Umbilical cord (tissue), 2 donors: Measurements from ENCODE around the gene MLLT1. TPM values are rescaled to one million over a fixed set of nuclear protein-coding genes. Genes with fewer than 3 reads are reported as not detected.
"Not testable (repeated sequence)": the region's sequence is repeated elsewhere in the genome, so short reads cannot be mapped to it uniquely, and the experiment has no call there.

Experiments used
- DNase-seq: peaks from one replicate; pipeline ENCODE4 v3.0.0-alpha.2; 2015; ENCODE audit warnings: low spot score
- total RNA-seq: library from RNA; depleted of rRNA; stranded (reverse); fragments of >200 nt; gene quantifications from one replicate; pipeline ENCODE4 v1.2.3, GENCODE V29; 2014; ENCODE audit warnings: low replicate concordance; ENCODE audit not compliant: insufficient read depth

The MLLT1 gene, protein sequence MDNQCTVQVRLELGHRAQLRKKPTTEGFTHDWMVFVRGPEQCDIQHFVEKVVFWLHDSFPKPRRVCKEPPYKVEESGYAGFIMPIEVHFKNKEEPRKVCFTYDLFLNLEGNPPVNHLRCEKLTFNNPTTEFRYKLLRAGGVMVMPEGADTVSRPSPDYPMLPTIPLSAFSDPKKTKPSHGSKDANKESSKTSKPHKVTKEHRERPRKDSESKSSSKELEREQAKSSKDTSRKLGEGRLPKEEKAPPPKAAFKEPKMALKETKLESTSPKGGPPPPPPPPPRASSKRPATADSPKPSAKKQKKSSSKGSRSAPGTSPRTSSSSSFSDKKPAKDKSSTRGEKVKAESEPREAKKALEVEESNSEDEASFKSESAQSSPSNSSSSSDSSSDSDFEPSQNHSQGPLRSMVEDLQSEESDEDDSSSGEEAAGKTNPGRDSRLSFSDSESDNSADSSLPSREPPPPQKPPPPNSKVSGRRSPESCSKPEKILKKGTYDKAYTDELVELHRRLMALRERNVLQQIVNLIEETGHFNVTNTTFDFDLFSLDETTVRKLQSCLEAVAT
- total RNA-seq = 4.3 TPM

DNA sequence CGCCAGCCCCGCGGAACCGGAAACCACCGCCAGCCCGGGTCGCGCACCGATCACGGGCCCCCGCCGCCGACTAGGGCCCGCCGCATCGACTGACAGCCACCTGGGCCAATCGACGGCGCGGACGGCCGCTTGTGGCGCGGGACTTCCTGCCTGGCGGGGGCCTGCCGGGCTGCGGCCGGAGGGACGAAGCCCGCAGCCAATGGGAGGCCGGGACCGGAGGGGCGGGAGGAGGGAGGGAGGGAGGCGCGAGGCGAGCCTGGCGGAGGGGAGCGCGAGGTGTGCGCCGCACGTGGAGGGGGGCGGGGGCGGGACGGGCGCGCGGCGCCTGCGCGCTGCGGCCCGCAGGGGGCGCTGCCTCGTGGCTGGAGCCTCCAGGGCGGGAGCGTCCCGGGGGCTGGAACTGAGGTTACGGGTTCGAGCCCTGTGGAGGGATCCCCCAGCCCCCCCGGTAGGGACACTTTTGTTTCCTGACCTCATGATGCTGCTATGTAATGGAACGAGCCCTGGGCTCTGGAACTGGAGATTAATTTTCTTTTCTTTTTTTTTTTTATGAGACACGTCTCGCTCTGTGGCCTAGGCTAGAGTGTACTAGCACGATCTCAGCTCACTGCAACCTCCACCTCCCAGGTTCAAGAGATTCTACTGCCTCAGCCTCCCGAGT, at the start of gene MLLT1:
Gene MLLT1 (minus strand): TSS at position 45 of the 661 bp plus-strand sequence. CDS start 191 bp downstream, outside the sequence.
- peak; percentile 98 for DNase-seq

DNA sequence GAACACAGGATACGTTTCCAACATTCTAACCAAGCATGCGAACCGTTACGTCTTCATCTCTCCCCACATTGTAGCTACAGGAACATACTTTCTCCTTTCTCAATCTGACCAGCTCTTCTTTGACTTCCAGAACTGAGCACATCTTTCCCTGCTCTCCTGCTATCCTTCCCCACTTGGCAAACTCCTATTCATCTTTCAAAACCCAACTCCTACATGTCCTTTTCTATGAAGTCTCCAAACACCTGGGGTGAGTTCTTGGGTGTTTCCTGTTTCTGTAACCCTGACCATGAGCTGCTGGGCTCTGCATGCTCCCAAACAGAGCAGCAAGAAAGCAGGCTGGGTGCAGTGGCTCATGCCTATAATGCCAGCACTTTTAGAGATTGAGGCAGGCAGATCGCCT, 47.0 kb upstream of the MLLT1 start:
- DNase-seq = no peak

DNA sequence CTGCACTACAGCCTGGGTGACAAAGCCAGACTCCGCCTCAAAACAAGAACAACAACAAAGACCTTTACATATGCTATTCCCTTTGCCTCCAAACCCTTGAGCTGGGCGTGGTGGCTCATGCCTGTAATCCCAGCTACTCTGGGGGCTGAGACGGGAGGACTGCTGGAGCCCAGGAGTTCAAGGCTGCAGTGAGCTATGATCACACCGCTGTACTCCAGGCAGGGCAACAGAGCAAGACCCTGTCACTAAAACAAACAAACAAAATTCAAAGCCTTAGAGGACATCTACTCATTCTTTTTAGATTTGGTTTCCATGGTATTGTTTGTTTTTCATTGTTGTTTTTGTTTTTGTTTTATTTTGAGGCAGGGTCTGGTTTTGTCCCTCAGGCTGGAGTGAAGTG, 45.8 kb upstream of the MLLT1 start:
- no peak for DNase-seq

DNA sequence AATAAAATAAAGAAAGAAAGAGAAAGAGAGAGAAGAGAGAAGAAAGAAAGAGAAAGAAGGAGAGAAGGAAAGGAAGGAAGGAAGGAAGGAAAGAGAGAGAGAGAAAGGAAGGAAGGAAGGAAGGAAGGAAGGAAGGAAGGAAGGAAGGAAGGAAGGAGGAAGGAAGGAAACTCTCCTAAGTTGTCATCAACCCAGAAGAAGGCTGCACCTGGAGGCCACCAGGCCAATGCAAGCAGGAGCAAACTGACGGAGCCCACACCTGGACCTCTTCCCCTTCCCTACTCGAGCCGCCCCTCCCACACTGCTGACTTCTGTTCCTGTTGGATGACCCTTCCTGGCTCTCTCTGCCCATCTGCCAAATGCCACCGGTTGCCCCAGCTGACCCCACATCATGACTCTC, 45.0 kb upstream of the MLLT1 start:
- DNase-seq = no peak

DNA sequence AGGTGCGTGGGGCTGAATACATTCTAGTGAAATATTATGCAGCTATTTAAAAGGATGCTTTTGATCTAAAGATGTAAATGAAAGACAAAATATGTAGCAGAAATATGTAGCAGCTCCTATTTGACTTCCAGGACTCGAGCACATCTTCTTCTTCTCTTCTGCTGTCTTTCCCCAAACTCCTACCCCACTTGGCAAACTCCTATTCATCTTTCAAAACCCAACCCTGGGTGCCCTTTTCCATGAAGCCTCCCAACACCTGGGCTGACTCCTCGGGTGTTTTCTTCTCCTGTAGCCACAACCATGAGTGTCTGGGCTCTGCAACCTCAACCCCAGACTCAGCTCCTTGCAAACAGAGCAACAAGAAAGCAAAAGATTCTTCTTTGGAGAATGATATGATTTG, 42.5 kb upstream of the MLLT1 start:
- DNase-seq = no peak

DNA sequence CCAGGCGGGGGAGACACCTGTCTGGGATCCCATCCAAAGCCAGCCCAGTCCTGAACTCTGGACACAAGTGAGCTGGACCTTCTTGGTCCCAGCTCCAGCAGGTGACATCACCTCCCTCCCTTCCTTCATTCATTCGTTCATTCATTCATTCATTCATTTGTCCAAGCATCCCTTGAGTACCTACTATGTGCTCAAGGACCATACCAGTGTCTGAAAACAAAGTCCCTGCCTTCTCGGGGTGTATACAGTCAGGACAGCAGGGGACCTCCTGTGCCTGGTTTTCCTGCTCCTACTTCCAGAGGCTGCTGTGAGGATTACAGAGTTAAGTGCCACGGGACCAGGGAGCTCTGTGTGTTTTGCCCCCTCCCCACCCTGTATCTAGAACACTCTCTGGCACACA, 39.6 kb upstream of the MLLT1 start:
- DNase-seq = no peak

DNA sequence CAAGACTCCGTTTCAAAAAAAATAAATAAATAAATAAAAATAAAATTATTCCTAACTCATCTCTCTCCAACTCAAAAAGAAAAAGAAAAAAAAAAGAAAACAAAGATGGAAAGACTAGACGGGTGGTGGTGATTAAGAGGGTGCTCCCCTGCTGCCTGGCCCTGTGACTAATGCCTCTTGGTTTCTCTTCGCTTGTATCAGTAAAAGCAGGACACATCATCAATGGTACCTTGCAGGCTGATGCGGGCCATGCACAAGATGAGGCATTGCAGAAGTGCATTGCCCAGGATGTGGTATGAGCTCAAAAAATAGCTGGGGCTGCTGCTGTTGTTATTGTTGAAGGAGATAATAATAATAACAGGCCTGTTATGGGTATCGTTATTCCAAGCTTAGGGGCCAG, 39.0 kb upstream of the MLLT1 start:
- DNase-seq = no peak

DNA sequence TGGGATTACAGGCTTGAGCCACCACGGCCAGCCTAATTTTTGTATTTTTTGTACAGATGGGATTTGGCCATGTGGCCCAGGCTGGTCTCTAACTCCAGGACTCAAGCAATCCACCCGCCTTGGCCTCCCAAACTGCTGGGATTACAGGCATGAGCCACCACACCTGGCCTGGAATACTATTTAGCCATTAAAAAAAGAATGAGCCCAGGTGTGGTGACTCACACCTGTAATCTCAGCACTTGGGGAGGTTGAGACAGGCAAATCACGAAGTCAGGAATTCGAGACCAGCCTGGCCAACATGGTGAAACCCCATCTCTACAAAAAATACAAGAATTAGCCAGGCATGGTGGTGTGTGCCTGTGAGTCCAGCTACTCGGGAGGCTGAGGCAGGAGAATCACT, 35.9 kb upstream of the MLLT1 start:
- DNase-seq = not testable (repeated sequence)

DNA sequence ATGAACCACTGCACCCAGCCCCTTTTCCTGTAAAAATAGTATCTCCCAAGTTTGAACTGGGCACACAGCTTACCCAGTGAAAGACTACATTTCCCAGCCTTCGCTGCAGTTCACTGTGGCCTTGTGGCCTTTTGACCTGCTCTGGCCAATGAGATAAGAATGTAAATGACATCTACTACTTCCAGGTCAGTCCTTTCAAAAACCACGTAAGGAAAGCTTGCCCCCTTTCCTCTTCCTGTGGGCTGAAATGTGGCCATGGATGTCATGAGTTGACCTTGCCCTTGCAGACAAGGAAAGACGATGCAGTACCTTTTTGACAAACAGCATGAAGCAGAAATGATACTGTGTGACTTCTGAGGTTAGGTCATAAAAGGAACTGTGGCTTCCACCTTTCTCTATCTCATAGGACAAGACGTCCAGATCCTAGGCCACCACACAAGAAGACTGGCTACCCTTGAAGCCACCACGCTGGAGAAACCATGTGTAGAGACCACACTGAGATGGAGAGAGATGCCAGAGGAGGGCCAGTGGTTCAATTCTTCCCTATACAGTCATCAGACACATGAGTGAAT, 33.7 kb upstream of the MLLT1 start:
- DNase-seq = no peak

DNA sequence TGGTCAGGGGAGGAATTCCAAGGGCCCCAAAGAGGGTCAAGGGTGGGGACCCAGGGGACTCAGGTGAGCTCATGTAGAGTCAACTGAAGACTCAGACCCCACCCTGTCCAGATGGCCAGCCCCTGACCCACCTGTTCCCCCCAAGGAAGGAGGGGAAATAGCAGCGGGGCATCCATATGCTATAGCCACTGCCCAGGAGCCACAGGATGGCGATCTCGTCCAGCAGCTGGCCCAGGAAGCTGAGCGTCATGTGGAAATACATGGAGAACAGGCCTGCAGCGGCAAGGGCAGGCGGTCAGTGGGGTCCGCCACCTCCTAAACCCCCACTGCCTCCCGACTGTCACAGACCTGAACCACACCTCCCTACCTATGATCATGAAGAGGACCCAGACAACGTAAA, 32.2 kb upstream of the MLLT1 start:
- DNase-seq = no peak

DNA sequence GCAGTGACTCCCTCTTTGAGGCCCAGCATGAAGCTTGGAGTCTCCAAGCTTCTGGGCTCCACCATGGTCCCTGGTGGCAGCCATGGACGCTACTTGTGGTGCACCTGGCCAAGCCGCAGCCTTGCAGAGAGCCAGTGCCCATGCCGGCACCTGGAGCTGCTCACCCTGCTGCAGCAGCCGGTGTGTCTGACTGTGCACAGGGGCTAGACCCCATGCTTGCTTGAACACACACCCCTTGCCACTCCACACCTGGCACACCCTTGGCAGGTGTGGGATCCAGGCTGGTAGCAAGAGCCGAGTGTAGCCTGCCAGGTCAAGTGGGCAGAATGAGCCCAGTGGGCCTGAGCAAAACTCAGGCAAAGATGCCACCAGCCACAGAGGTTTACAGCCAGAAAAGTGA, 18.6 kb upstream of the MLLT1 start:
- no peak for DNase-seq

DNA sequence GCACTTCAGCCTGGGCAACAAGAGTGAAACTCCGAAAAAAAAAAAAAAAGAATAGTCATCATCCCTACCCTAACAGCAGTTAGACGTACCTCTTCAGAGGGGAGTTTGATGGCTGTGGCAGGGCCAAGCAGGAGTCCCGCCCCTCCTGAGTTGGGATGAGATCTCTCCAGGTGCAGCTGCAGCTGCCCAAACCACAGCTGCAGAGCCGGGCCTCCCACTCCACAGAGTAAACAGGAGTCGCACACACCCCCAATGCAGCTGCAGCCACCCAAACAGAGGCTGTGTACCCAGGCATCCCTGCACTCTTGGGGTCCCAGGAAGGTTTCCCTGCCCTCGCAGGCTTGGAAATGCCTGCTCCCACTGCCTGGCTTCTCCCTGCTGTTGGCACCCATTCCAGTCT, 17.4 kb upstream of the MLLT1 start:
- no peak for DNase-seq

DNA sequence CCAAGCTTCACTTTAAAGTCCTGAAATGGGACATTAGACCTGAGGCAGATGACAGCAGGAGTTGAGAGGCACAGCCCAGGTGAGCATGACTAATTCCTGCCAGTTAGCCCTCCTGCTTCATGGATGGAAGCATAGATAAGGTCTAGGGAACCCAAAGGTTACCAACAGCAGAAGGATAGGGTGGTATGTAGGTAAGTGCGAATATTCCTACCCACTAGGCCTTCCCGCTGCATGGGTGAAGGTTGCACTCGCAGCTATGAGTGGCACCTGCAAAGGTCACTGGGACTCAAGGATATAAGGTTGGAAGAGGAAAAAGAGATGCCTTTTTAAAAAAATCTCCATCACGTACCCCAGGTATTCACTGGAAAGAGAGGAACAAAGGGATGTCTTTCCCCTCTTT, 12.2 kb upstream of the MLLT1 start:
- no peak for DNase-seq

DNA sequence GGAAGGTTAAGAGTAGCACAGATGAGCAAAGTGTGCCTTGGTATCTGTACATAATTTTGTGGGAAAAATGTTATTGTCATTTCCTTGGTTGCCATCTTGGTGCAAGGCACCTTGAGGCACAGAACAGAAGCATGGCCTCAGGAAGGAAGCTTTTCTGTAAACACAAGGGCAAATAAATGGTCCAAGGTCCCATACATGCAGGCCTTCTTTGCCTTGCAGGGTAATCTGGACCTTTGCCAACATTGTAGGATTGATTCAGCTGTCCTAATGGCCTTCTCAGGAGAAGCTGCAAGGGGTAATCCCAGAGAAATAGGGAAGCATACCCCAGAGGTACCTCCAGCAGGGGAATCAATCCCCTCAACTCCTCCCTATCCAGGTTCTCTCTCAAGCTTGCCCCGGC, 9.0 kb upstream of the MLLT1 start:
- no peak for DNase-seq

DNA sequence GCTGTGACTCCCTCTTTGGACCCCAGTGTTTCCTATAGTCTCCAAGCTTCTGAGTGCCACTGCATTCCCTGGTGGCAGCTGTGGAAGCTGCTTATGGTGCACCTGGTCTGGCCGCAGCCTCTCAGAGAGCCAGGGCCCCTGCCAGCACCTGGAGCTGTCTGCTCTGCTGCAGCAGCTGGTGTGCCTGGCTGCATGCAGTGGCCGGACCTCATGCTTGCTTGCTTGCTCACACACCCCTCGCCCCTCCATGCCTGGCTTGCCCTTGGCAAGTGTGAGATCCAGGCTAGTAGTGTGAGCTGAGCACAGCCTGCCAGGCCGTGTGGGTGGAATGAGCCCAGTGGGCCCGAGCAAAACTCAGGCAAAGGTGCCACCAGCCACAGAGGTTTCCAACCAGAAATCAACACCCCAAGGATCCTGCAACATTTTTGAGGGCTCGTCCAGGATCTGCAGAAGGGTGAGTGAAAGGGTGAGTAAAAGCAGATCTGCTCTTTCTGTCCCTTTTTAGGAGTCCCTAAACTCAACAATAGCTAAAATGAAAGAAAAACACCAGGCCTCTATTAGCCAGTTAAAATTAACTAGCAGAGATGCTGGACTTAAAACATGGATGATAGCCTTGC, 7.6 kb upstream of the MLLT1 start:
- DNase-seq = no peak

DNA sequence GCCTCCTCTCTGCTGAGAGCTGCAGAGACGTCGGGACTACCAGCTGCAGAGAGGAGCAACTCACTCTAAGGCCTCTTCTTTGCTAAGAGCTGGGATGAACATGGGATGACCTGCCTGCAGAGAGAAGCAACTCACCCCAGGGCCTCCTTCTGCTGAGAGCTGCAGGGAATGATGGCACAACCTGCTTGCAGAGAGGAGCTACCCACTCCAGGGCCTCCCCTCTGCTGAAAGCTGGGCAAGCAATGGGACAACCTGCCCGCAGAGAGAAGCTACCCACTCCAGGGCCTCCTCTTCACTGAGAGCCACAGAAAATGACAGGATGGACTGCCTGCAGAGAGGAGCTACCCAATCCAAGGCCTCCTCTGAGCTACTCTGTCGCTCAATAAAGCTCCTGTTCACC, 6.9 kb upstream of the MLLT1 start:
- DNase-seq = no peak

DNA sequence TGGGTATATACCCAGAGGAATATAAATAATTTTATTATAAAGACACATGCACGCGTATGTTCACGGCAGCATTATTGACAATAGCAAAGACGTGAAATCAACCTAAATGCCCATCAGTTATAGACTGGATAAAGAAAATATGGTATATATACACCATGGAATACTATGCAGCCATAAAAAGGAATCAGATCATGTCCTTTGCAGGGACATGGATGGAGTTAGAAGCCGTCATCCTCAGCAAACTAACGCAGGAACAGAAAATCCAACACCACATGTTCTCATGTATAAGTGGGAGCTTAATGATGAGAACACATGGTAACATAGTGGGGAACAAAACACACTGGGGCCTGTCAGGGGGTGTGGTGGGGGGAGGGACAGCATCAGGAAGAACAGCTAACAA, 2.6 kb upstream of the MLLT1 start:
- not testable (repeated sequence) for DNase-seq

DNA sequence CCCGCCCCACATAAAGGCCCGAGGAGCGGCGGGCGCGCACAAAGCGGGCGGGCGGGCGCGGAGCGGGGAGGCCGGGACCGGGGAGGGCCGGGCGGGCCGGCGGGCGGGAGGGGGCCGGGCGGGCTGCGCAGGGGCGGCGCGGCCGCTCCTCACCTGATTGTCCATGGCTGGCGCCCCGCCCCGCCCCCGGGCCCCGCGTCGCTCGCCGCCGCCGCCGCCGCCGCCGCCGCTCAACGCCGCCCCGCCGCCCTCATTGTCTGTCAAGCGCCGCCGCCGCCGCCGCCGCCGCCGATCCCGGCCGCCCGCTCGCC, 200 bp downstream of the MLLT1 start:
- no peak for DNase-seq

DNA sequence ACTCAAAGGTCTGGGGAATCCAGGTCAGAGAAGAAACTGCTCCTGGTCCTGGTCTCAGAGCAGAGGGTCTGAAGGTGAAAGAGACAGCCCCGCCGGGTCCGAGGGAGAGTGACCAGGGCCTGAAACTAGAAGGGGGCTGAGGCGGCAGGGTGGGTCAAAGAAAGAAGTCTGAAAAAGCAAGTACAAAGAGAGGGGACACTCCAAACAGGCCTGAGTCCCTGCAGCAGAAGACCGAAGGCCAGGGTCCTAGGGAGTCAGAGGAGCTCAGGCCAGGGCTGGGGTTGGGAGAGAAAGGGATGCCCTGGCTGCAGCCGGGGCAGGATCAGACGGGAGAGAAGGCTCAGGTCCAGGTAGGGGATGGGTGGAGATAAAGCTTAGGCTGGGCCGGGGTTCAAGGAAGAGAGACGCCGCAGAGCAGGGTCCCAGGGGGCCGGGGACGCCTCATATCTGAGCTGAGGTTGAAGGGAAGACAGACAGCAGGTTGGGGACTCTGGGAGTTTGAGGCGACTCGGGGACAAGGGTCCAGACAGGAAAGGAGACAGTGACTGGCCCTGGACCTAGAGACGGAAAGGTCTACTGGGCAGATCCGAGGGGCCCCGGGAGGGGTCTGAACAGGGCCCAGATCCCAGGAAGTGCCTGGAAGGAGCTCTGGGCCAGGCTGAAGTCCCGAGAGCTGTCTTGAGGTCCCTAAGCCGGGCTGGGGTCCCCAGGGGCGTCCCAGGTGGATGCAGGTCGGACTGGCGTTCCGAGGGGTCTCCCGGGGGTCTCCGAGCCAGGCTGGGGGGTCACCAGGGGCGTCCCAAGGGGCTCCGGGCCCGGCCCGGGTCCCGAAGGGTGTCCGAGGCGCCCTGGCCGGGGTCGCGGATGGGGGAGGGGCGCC, 795 bp downstream of the MLLT1 start:
- DNase-seq = no peak

DNA sequence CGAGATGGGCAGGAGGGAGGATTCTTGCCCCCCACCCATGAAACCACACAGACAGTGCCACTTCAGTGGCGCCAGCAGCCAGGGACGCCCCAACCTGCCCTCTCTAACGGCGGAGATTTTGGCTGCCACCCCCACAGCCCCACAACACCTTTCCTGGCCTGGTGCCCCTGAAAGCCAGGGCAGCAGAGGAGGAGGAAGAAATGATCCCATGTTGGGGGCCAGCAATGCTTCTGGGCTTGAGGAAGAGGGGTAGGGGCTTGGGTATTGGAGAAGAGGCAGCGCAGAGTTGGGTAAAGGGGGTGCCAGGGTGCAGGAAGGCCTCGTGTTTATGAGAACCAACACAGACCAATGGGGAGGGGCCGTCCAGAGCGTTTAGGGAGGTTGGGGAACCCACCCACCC, 1.7 kb downstream of the MLLT1 start:
- no peak for DNase-seq

DNA sequence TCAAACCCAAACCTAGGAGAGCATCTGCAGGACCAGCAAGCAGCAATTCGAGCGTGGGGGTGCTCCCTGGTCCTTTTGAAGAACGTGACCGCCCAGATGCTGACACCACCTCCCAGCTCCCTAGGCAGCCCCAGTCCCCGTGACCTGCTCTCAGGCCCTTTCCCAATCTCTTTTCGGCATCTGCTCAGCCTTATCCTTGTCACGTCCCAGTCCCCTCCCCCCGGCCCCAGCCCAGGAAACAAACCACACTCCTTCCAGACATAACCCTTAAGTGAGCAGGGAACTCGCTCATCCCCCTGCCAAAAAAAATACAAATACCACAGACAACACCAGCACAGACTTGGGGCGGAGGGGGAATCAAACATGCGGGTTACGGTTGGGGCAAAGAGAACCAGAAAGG, 3.3 kb downstream of the MLLT1 start:
- peak; percentile 93 for DNase-seq
